GM12801 (cell line): ENCODE results near the gene C6orf120.

Source experiments
- CTCF ChIP-seq: IDR thresholded peaks from one replicate; pipeline ENCODE4 v1.5.1; 2011; ENCODE audit warnings: control low read depth; ENCODE audit not compliant: insufficient read length; ENCODE audit errors: extremely low read depth

The C6orf120 gene

GRCh38 chr6:169689287-169689686, 12.6 kb upstream of the C6orf120 start:
- no peak for TF ChIP-seq CTCF

- TF ChIP-seq CTCF = no peak
Measured at GRCh38 chr6:169691260-169691659, 10.7 kb upstream of the C6orf120 start.

GRCh38 chr6:169692516-169692915, 9.4 kb upstream of the C6orf120 start:
- no peak for TF ChIP-seq CTCF

GRCh38 chr6:169695131-169695530, 6.8 kb upstream of the C6orf120 start:
- no peak for TF ChIP-seq CTCF

- TF ChIP-seq CTCF = no peak
Measured at GRCh38 chr6:169700296-169700695, 1.6 kb upstream of the C6orf120 start.

- no peak for TF ChIP-seq CTCF
Measured at GRCh38 chr6:169701311-169701953, 494 bp upstream of the C6orf120 start.

- TF ChIP-seq CTCF = no peak
Measured at GRCh38 chr6:169702840-169703246, 917 bp downstream of the C6orf120 start.
